ENCODE results near the gene SLC4A11. TPM values are rescaled to one million over a fixed set of nuclear protein-coding genes. Genes with fewer than 3 reads are reported as not detected.
A peak's percentile ranks its signal among the peaks of the same experiment; 100 is the strongest.

Gene SLC4A11
- total and polyA plus RNA-seq, 2 experiments from 2014 or later: 14.8 to 17.1 TPM

DNA sequence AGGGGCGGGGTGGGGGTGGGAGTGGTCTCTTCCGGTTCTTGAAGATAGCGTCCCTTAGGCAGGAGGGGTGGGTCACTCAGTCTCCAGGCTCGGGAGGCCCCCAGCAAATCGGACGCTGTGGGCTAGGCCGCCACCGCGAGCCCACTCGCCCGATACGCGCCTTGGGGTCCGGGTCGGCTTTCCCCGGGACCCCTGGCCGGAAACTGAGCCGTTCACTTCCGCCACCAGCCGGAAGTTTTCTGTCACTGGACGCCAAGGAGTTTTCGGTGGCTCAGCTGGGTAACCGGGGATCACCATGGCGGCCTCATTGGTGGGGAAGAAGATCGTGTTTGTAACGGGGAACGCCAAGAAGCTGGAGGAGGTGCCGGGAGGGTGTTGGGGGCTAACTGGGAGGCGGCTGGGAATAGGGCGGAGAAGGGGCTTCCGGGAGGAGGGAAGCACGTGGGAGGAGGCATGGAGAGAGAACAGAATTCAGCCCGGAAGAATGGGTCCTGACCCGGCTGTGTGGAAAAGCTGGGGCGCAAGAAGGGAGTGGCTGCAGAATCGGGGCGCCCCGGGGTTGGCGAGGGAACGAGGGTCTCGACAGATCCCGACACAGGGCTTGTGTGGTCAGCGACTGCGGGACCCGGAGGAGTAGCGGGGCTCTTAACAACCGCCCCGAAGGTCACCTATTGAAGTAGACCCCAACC lies 29.6 kb downstream of the SLC4A11 start, which contains the start of gene ITPA:
ITPA (plus strand) TSS at position 242 of the 689 bp plus-strand sequence; CDS start at position 296, 54 bp downstream.
- H3K4me3 ChIP-seq: peak within 1 kb of the TSS; percentile 97
- peaks cover 10% of the 10 kb centered on the region for H3K27me3 Mint-ChIP-seq (ENCODE audit: insufficient read depth, low read depth, poor library complexity)
- H3K4me3 Mint-ChIP-seq: peak within 1 kb of the TSS; percentile 86
- H3K4me2 ChIP-seq: peak within 1 kb of the TSS; percentile 99
- H3K27ac Mint-ChIP-seq: peak within 1 kb of the TSS; percentile 90
- H3K27ac ChIP-seq (ENCODE audit: low read depth): no peak within 1 kb of the TSS; the same call in 1 of the 2 replicates
- peak within 1 kb of the TSS; percentile 94 for H2AFZ ChIP-seq
- H3F3A ChIP-seq (replicated peaks; ENCODE audit: low read depth): no peaks in the 10 kb centered on the region
- peaks cover 28% of the 10 kb centered on the region for H3K79me2 ChIP-seq (replicated peaks; ENCODE audit: insufficient read depth)
- H3K36me3 ChIP-seq (ENCODE audit: insufficient read depth): no peaks in the 10 kb centered on the region
- ATAC-seq (peak; percentile 72), DNase-seq (ENCODE audit: low spot score) (peak; percentile 74)
- no peaks in the 10 kb centered on the region for H3K27me3 ChIP-seq (ENCODE audit: insufficient read depth)
- peaks cover 9% of the 10 kb centered on the region; the same call in 1 of the 2 replicates for H4K20me1 ChIP-seq (replicated peaks; ENCODE audit: insufficient read depth)
- TF ChIP-seq, protein P1, sequence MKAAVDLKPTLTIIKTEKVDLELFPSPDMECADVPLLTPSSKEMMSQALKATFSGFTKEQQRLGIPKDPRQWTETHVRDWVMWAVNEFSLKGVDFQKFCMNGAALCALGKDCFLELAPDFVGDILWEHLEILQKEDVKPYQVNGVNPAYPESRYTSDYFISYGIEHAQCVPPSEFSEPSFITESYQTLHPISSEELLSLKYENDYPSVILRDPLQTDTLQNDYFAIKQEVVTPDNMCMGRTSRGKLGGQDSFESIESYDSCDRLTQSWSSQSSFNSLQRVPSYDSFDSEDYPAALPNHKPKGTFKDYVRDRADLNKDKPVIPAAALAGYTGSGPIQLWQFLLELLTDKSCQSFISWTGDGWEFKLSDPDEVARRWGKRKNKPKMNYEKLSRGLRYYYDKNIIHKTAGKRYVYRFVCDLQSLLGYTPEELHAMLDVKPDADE (IDR thresholded peaks at IDR 0.05): peak; percentile 59; the same call in 1 of the 2 replicates
- TF ChIP-seq POLR2AphosphoS5 (IDR thresholded peaks at IDR 0.05; ENCODE audit: low read depth) (peak; percentile 83), STAT1 (IDR thresholded peaks at IDR 0.05; ENCODE audit: unreplicated experiment) (no peak)
- peaks cover 17% of the 10 kb centered on the region for H3K36me3 Mint-ChIP-seq (ENCODE audit: low read depth)
- no peaks in the 10 kb centered on the region for H3K9me3 Mint-ChIP-seq
- H3K4me1 Mint-ChIP-seq: peaks cover 6% of the 10 kb centered on the region; the same call in 1 of the 3 replicates
- H3K4me1 ChIP-seq (ENCODE audit: insufficient read depth): 0 out of 2 replicates have a peak, but pooled peaks cover 10% of the 10 kb centered on the region
- no peaks in the 10 kb centered on the region for H3K9me2 ChIP-seq (ENCODE audit: insufficient read depth)

GRCh38 chr20:3208786-3209256 lies 30.2 kb downstream of the SLC4A11 start:
- ATAC-seq (no peak), DNase-seq (ENCODE audit: low spot score) (peak; percentile 21)
- Histone ChIP-seq H3K4me2 (peak overlapping the region; percentile 99), H3K36me3 (ENCODE audit: insufficient read depth) (no peaks in the 10 kb centered on the region), H2AFZ (peak overlapping the region; percentile 94), H3K9me2 (ENCODE audit: insufficient read depth) (no peaks in the 10 kb centered on the region), H3K4me3 (peak overlapping the region; percentile 97), H3F3A (replicated peaks; ENCODE audit: low read depth) (no peaks in the 10 kb centered on the region), H3K4me1 (ENCODE audit: insufficient read depth) (0 out of 2 replicates have a peak, but pooled peaks cover 10% of the 10 kb centered on the region), H3K79me2 (replicated peaks; ENCODE audit: insufficient read depth) (peaks cover 30% of the 10 kb centered on the region), H3K27me3 (ENCODE audit: insufficient read depth) (no peaks in the 10 kb centered on the region), H3K27ac (ENCODE audit: low read depth) (no peak overlapping the region; the same call in 1 of the 2 replicates), H4K20me1 (replicated peaks; ENCODE audit: insufficient read depth) (peaks cover 9% of the 10 kb centered on the region; the same call in 1 of the 2 replicates)
- peaks cover 6% of the 10 kb centered on the region; the same call in 1 of the 3 replicates for H3K4me1 Mint-ChIP-seq
- no peak for TF ChIP-seq POLR2AphosphoS5 (IDR thresholded peaks at IDR 0.05; ENCODE audit: low read depth)
- H3K36me3 Mint-ChIP-seq (ENCODE audit: low read depth): peaks cover 12% of the 10 kb centered on the region
- H3K27me3 Mint-ChIP-seq (ENCODE audit: insufficient read depth, low read depth, poor library complexity): peaks cover 14% of the 10 kb centered on the region
- H3K4me3 Mint-ChIP-seq: peak overlapping the region; percentile 86
- no peaks in the 10 kb centered on the region for H3K9me3 Mint-ChIP-seq
- H3K27ac Mint-ChIP-seq: peak overlapping the region; percentile 38

DNA sequence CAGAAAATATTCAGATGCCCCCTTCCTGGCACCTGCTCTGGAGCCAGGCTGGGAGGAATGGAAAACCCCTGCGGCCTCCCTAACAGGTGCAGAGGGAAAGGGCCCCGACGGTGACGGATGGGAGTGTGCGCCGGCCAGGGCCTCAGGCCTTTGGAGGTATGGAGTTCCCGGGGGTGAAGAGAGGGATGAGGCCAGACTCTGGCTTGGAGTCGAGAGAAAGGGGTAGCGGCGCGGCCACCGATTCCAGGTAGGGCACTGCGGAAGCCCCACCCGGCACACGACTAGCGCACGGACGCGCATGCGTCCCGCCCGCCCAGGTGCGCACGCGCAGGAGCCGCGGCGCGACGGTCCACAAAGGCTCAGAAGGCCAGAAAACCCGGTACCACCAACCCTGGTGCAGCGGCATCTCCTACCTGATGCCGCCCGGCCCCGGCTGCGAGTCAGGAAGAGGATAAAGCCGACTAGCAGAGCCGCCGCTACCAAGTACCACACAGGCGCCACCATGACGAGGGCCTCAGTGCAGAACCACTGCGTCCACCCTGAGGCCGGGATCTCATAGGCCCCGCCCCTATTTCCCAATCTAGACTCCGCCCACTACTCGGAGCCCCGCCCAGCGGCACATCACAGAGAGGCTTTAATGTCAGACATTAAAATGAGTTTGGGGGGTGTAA lies 34.7 kb downstream of the SLC4A11 start, which contains the start of gene DDRGK1:
DDRGK1 (minus strand) TSS at position 559 of the 671 bp plus-strand sequence; CDS start at position 504, 55 bp downstream.
- H3K36me3 Mint-ChIP-seq (ENCODE audit: low read depth): peaks cover 26% of the 10 kb centered on the region
- H3F3A ChIP-seq (replicated peaks; ENCODE audit: low read depth): no peaks in the 10 kb centered on the region
- TF ChIP-seq CREB1 (CRISPR knock-in tag; IDR thresholded peaks at IDR 0.05; ENCODE audit: low read depth) (0 out of 2 replicates have a peak, but pooled peaks have one; percentile 5), ZNF114 (CRISPR knock-in tag; IDR thresholded peaks at IDR 0.05) (no peak), POLR2AphosphoS5 (IDR thresholded peaks at IDR 0.05; ENCODE audit: low read depth) (peak; percentile 93), CTCF (conservative IDR thresholded peaks at IDR 0.05; ENCODE audit: low read depth in 2 of 2) (no peak), ZNF331 (CRISPR knock-in tag; IDR thresholded peaks at IDR 0.05; ENCODE audit: low read depth) (no peak), STAT1 (IDR thresholded peaks at IDR 0.05; ENCODE audit: unreplicated experiment) (no peak)
- TF ChIP-seq, protein P1 (IDR thresholded peaks at IDR 0.05): no peak
- peaks cover 11% of the 10 kb centered on the region for H3K79me2 ChIP-seq (replicated peaks; ENCODE audit: insufficient read depth)
- no peaks in the 10 kb centered on the region for H4K20me1 ChIP-seq (replicated peaks; ENCODE audit: insufficient read depth)
- peaks cover 5% of the 10 kb centered on the region; the same call in 1 of the 3 replicates for H3K4me1 Mint-ChIP-seq
- H3K9me2 ChIP-seq (ENCODE audit: insufficient read depth): no peaks in the 10 kb centered on the region
- peak within 1 kb of the TSS; percentile 97 for H3K4me3 Mint-ChIP-seq
- H3K9me3 Mint-ChIP-seq: no peaks in the 10 kb centered on the region
- peak within 1 kb of the TSS; percentile 19 for H2AFZ ChIP-seq
- peaks cover 12% of the 10 kb centered on the region for H3K4me1 ChIP-seq (ENCODE audit: insufficient read depth)
- peak within 1 kb of the TSS; percentile 73 for H3K4me3 ChIP-seq
- peak; percentile 88 for DNase-seq (ENCODE audit: low spot score)
- ATAC-seq: peak; percentile 80
- H3K27ac ChIP-seq (ENCODE audit: low read depth): peak within 1 kb of the TSS; percentile 85
- peak within 1 kb of the TSS; percentile 99 for H3K4me2 ChIP-seq
- H3K27me3 Mint-ChIP-seq (ENCODE audit: insufficient read depth, low read depth, poor library complexity): peaks cover 22% of the 10 kb centered on the region
- peak within 1 kb of the TSS; percentile 97 for H3K27ac Mint-ChIP-seq
- no peaks in the 10 kb centered on the region for H3K27me3 ChIP-seq (ENCODE audit: insufficient read depth)
- no peaks in the 10 kb centered on the region; the same call in 1 of the 2 replicates for H3K36me3 ChIP-seq (ENCODE audit: insufficient read depth)

Data from GM23338 (cell line).